GM21786 (cell line): ENCODE results near the gene PTPRC.
A peak's percentile ranks its signal among the peaks of the same experiment; 100 is the strongest.

Experiments
- ATAC-seq: cut with Tn5 transposase; IDR thresholded peaks from one replicate; pipeline ENCODE4 v1.9.1; 2021; ENCODE audit not compliant: unreplicated experiment

Gene PTPRC

GRCh38 chr1:198643808-198644207 lies 5.0 kb downstream of the PTPRC start:
- no peak for ATAC-seq

- no peak for ATAC-seq
These were observed 8.2 kb downstream of the PTPRC start for GRCh38 chr1:198647055-198647454.

- ATAC-seq = no peak
These were observed 9.8 kb downstream of the PTPRC start for GRCh38 chr1:198648592-198648991.

- ATAC-seq = peak; percentile 8
These were observed 10.6 kb downstream of the PTPRC start for GRCh38 chr1:198649232-198649967.

GRCh38 chr1:198649968-198650338 lies 11.1 kb downstream of the PTPRC start:
- ATAC-seq = peak; percentile 40

GRCh38 chr1:198650506-198650905 lies 11.7 kb downstream of the PTPRC start:
- ATAC-seq = no peak

GRCh38 chr1:198651650-198652400 lies 13.0 kb downstream of the PTPRC start:
- peak; percentile 40 for ATAC-seq

GRCh38 chr1:198653808-198654413 lies 15.1 kb downstream of the PTPRC start:
- no peak for ATAC-seq

GRCh38 chr1:198655459-198656121 lies 16.8 kb downstream of the PTPRC start:
- peak; percentile 28 for ATAC-seq

GRCh38 chr1:198656500-198656932 lies 17.7 kb downstream of the PTPRC start:
- ATAC-seq = peak; percentile 37

- ATAC-seq = peak; percentile 34
These were observed 18.8 kb downstream of the PTPRC start for GRCh38 chr1:198657550-198658064.

- ATAC-seq = peak; percentile 37
These were observed 21.8 kb downstream of the PTPRC start for GRCh38 chr1:198660341-198661261.

- no peak for ATAC-seq
These were observed 24.0 kb downstream of the PTPRC start for GRCh38 chr1:198662821-198663220.

- peak; percentile 31 for ATAC-seq
These were observed 25.4 kb downstream of the PTPRC start for GRCh38 chr1:198664068-198664788.

GRCh38 chr1:198667186-198667585 lies 28.3 kb downstream of the PTPRC start:
- ATAC-seq = no peak

- no peak for ATAC-seq
These were observed 29.0 kb downstream of the PTPRC start for GRCh38 chr1:198667807-198668206.

- peak; percentile 88 for ATAC-seq
These were observed 30.3 kb downstream of the PTPRC start for GRCh38 chr1:198669023-198669698.

GRCh38 chr1:198669771-198670170 lies 30.9 kb downstream of the PTPRC start:
- no peak for ATAC-seq

GRCh38 chr1:198671136-198671535 lies 32.3 kb downstream of the PTPRC start:
- ATAC-seq = peak; percentile 37
